Stromal cell of bone marrow (primary cell): ENCODE measurements around the gene INPP5A.
A peak's percentile ranks its signal among the peaks of the same experiment; 100 is the strongest.

Experiments
- DNase-seq: peaks from one replicate; pipeline ENCODE4 v3.0.0-alpha.2; 2012; ENCODE audit warnings: low read depth

The INPP5A gene

GRCh38 chr10:132518572-132519381 is 18.8 kb upstream of the INPP5A start:
- no peak for DNase-seq

DNA sequence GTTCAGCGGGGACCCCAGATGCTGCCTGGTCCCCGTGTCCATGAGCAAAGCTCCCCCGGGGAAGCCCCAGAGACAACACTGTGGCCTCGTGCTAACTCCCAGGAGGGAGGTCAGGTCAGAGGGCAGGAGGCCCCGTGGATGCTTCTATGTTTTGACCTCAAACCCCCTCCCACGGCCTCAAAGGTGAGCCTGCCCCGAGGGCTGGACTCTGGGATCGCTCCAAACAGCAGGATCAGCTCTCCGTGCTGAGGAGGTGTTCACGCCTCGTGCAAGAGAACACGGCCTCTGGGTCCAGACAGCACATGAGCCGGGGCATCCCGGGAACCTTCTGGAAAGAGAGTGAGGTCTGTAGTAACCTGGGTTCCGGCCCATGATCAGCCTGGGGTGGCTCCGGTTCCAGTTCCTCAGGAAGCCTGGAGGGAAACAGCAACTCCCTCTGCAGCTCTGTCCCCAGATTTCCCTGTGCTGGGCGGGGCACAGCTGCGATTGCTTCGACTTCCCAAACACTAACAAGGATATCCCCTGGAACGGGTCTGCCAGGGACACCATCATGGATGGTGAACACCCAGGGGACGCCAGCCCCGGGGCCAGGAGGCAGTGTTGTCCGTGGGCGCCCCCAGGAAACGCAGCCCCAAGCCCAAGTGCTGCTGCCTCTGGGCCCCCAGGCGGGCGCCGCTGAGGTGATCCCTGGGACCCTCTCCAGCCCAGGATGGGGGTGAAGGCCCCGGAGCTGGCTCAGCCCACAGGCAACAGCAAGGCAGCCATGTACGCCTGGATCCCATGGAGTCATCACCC is 18.0 kb upstream of the INPP5A start:
- no peak for DNase-seq

GRCh38 chr10:132520177-132520811 is 17.3 kb upstream of the INPP5A start:
- peak; percentile 57 for DNase-seq

- no peak for DNase-seq
Measured at GRCh38 chr10:132521041-132521465, 16.5 kb upstream of the INPP5A start.

DNA sequence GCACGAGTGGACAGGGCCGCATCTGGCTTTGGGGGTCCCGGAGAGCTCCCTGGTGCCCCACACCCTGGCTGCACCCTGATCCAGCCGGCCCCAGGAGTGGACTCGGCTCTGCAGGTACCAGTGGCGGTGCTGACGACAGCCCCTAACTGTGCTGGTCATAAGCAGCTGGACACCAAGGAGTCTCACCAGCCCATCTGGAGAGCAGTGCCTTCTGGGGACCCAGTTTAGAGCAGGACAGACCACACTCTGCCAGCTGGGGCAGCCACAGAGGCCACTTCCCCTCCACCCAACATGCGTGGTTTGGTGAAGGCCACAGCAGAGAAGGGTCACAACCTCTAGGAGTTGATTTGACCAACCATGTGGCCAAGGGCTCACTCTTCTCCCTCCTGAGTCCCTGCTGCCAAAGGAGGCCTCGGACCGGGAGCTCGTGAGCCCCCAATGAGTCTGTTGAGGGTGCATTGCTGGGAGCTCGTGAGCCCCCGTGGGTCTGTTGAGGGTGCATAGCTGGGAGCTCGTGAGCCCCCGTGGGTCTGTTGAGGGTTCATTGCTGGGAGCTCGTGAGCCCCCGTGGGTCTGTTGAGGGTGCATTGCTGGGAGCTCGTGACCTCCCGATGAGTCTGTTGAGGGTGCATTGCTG is 16.0 kb upstream of the INPP5A start:
- no peak for DNase-seq

- DNase-seq = no peak
Measured at GRCh38 chr10:132522521-132523411, 14.8 kb upstream of the INPP5A start.

GRCh38 chr10:132523561-132524442 is 13.8 kb upstream of the INPP5A start:
- no peak for DNase-seq

DNA sequence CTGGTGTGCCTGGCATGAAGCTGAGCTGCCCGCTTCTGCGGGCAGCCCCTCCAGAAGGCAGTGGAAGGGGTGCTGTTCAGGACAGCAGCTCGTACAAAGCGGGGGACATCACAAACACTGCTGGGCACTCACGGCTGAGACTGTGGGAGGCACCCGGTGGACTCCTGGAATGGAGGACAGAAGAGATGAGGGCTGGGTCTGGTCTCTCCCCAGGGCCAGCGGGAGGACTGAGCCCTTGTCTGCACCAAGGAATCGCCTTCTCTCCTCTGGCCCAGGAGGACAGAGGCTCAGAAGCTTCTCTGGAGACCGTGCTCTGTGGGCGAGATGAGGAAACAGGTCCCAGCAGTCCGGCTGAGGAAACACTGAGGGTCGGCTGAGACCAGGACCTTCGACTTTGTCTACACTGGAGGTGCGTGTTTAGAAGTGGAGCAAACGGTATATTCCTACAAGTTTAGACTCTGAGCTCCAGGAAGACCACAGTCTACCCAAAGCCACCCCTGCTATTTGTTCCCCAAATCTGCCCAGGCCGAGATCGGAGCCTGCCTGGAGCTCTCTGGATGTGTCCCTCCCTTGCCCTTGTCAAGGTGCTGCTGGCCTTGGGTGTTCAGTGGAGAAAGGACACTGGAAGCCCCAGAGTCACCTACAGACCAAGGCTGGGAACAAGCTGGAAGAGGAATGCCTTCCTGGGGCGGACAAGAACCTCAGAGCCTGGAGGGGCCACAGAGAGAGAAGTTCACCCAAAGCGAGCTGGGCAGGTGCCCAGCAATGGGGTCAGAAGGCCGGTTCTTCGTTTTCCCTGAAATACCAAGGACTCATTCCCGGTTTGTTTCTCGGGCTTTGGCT is 12.9 kb upstream of the INPP5A start:
- DNase-seq = no peak

GRCh38 chr10:132526676-132527075 is 10.9 kb upstream of the INPP5A start:
- DNase-seq = no peak

DNA sequence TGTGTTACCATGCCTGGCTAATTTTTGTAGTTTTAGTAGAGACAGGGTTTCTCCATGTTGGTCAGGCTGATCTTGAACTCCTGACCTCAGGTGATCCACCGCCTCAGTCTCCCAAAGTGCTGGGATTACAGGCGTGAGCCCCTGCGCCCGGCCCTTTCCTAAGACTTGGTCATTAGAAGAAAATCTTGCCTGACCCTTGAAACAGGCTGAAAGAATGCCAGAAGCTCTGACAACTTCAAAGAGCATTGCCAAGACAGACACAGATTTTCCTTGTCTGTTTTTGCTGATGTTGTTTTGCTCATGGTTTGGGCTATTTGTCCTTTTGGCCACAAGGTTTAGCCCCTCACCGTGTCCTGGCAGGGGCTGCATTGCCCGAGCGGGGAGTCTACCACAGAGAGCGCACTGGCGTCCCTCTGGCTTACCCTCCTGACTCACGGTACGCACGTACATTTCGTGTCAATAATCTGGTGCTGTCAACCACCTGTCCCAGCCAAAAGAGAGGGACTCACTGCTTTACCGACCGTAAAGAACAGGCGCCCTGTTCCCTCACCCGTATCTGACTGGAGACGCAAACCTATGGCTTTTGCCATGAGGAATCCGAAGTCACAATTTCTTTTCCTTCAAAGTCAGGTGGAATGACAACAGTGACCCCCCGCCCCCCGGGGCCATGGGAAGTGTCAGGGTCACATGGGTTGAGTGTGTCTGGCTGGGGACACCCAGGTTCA is 10.1 kb upstream of the INPP5A start:
- DNase-seq = no peak

DNA sequence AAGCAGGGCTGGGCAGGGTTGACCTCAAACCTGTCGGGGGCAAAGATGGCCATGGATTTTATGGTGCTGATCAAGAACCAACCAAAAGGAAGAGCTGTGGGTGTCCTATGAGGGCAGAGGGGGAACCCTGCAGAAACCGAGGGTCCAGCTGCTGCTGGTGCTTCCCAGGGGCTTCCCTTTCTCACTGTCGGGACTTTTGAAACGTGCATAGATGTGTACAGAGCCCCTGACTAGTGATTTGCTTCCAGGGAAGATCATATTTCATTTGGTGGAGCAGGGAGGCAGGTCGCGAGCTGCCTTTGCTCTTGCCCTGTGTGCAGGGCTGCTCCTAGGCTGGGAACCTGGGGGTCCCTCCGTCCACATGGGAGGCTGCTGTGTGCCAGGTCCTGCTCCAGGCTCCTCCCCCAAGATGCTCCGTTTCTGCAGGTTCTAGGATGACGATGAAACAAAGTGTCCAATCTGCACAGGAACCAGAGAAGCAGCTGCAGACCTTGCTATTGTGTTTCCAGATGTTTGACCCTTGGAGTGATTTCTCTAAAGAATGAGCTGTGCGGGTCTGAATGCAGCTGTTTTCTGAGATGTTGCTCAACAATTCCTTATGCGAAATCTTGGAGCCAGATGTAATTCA is 9.4 kb upstream of the INPP5A start:
- no peak for DNase-seq

DNA sequence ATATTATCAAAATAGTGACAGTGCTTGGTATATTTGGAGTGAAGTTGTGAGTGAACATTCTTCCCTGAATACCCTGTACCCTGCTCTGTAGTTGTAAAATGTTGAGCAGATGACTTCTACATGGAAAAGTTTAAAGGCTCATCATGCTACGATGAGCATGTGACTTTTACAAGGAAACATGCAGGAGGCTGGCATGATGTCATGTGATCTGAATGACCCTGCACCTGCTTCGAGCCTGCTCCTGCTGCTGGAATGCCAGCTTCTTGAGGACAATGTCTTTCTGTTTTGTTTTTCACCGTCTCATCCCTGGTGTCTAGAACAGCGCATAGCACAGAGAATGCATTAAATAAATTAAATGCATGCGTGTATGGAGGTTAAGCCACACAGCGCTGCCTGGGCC is 5.4 kb upstream of the INPP5A start:
- no peak for DNase-seq

- no peak for DNase-seq
Measured at GRCh38 chr10:132532749-132533560, 4.6 kb upstream of the INPP5A start.

GRCh38 chr10:132533571-132534260 is 3.9 kb upstream of the INPP5A start:
- DNase-seq = no peak

DNA sequence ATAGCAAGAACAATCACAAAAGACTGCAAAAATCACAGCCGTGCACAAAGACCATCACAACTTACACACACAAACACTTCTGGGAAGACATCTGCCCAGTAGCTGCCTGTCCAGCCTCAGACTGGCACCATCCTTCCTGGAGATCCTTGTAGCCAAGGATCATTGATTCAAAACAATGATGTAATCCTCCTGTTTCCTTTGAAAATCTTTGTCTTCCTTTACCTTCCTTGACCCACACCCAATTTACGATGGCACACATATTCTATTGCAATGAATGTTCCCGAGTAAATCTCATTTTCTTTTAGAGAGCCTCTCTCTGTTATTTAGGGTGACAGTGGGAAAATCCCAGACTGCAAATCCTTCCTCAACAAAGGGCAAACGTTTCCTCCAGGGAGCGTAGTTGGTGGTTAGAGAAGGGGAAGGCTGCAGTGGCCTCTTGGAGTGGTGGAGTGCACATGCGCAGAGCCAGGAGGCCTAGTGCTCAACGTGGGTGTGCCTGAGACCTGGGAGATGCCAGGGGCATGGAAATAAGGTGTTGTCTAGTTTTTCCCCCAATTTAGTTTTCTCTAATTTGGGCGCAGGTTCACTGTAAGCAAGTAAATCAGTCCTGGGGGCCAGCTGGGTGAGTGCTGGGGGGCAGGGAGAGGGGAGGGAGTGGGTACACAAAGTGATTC is 3.1 kb upstream of the INPP5A start:
- no peak for DNase-seq

DNA sequence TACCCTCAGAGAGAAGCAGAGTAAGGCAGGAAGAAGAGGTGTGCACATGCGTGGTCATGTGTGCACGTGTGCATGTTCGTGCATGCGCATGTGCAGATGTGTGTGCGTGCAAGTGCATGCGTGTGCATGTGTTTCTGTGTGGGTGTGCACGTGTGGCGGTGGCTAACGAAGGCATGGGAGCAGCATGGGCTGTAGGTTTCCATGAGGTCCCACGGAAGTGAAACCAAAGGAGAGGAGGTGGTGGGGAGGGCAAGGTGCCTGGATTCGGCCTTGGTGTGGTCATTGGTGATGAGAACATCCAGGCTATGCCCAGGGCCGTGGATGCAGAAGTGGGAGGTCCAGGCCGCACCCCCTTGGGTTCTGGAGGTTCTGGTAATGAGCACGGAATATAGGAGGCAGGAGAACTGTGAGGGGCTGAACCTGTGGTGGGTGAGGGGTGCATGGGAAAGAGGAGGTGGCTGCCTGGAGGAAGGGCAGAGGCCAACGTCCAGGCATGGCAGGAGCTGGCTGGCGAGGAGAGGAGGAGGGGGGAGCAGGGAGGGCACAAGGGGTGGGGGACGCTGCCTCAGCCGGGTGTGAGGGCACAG is 2.4 kb upstream of the INPP5A start:
- no peak for DNase-seq
